IMR-90 (cell line): Measurements from ENCODE around the gene TRAF3IP1.

Experiments
- CEBPB ChIP-seq: IDR thresholded peaks from 2 replicates; pipeline ENCODE4 v1.6.1; 2012; ENCODE audit warnings: low read depth, low read length, improper control_type of control experiment
- CHD1 ChIP-seq: IDR thresholded peaks from 2 replicates; pipeline ENCODE4 v1.6.1; 2012; ENCODE audit warnings: low read depth, low read length, improper control_type of control experiment
- CTCF ChIP-seq: conservative IDR thresholded peaks from 2 replicates; pipeline ENCODE4 v1.5.1; 2012; ENCODE audit warnings: mild to moderate bottlenecking, low read depth, low read length, improper control_type of control experiment
- ELK1 ChIP-seq: fragments of 150-350 bp; IDR thresholded peaks from 2 replicates; pipeline ENCODE4 v1.6.1; 2016; ENCODE audit warnings: low read depth, mild to moderate bottlenecking, low read length, moderate library complexity, borderline replicate concordance
- FOS ChIP-seq: fragments of 150-350 bp; IDR thresholded peaks from 2 replicates; pipeline ENCODE4 v1.6.1; 2016; ENCODE audit warnings: low read depth, low read length
- MAFK ChIP-seq: IDR thresholded peaks from 2 replicates; pipeline ENCODE4 v1.6.1; 2012; ENCODE audit warnings: low read depth, low read length, improper control_type of control experiment
- MAZ ChIP-seq: IDR thresholded peaks from 2 replicates; pipeline ENCODE4 v1.6.1; 2012; ENCODE audit warnings: low read depth, mild to moderate bottlenecking, low read length, improper control_type of control experiment, moderate library complexity, borderline replicate concordance
- MXI1 ChIP-seq: IDR thresholded peaks from 2 replicates; pipeline ENCODE4 v1.6.1; 2012; ENCODE audit warnings: low read depth, mild to moderate bottlenecking, low read length, moderate library complexity, borderline replicate concordance
- POLR2A ChIP-seq: IDR thresholded peaks from 2 replicates; pipeline ENCODE4 v1.6.1; 2012; ENCODE audit warnings: mild to moderate bottlenecking, low read depth, low read length
- RAD21 ChIP-seq: IDR thresholded peaks from 2 replicates; pipeline ENCODE4 v1.6.1; 2012; ENCODE audit warnings: low read length, improper control_type of control experiment
- RCOR1 ChIP-seq: IDR thresholded peaks from 2 replicates; pipeline ENCODE4 v1.6.1; 2012; ENCODE audit warnings: mild to moderate bottlenecking, low read length, improper control_type of control experiment; ENCODE audit not compliant: insufficient replicate concordance
- RFX5 ChIP-seq: IDR thresholded peaks from 2 replicates; pipeline ENCODE4 v1.8.0; 2012; ENCODE audit warnings: low read depth, mild to moderate bottlenecking, low read length, moderate library complexity
- SMC3 ChIP-seq: fragments of 150-350 bp; IDR thresholded peaks from 2 replicates; pipeline ENCODE4 v1.6.1; 2016; ENCODE audit warnings: low read depth, mild to moderate bottlenecking, antibody characterized with exemption, low read length, moderate library complexity
- USF2 ChIP-seq: fragments of 150-350 bp; IDR thresholded peaks from 2 replicates; pipeline ENCODE4 v1.6.1; 2017; ENCODE audit warnings: mild to moderate bottlenecking, antibody characterized with exemption, low read length, low read depth

- TF ChIP-seq RAD21, result no peak
- TF ChIP-seq RCOR1, result no peak
- TF ChIP-seq CTCF, result no peak
- TF ChIP-seq POLR2A, result no peak
- TF ChIP-seq RFX5, result no peak
- no peak for TF ChIP-seq MXI1
- no peak for TF ChIP-seq MAFK
- no peak for TF ChIP-seq MAZ
- no peak for TF ChIP-seq FOS
- TF ChIP-seq USF2, result no peak
- no peak for TF ChIP-seq ELK1
- TF ChIP-seq SMC3, result no peak
- no peak for TF ChIP-seq CEBPB
- no peak for TF ChIP-seq CHD1
These were observed 447 bp downstream of the TRAF3IP1 start for GRCh38 chr2:238320648-238321281.
